Lower leg skin (tissue), 4 donors: ENCODE measurements around the gene MYO3B. TPM values are rescaled to one million over a fixed set of nuclear protein-coding genes. Genes with fewer than 3 reads are reported as not detected.

Source experiments
- DNase-seq, 2 donors: peaks; one replicate each; pipeline ENCODE4 v3.0.0-alpha.2; 2019; ENCODE audit warnings: low spot score in 2 of 2
- H3K4me3 ChIP-seq: fragments of 200-600 bp; sonication (generic); 2 replicates; pipeline ENCODE4 v1.5.1; 2017; ENCODE audit warnings: mild to moderate bottlenecking, low read depth; ENCODE audit not compliant: poor library complexity, severe bottlenecking
- CTCF ChIP-seq, 3 donors: fragments of 450-650 bp; IDR thresholded peaks; one replicate each; pipeline ENCODE4 v1.5.1; 2016; ENCODE audit warnings: antibody characterized with exemption in 3 of 3, mild to moderate bottlenecking in 3 of 3, moderate library complexity in 2 of 3
- POLR2A ChIP-seq, 2 donors: fragments of 450-650 bp; IDR thresholded peaks; one replicate each; pipeline ENCODE4 v1.6.1; 2016 to 2017; ENCODE audit warnings: antibody characterized with exemption in 2 of 2, mild to moderate bottlenecking in 1 of 2, moderate library complexity in 1 of 2
- WGBS, 2 donors: methylation state at CpG; one replicate each; pipeline ENCODE4 v1.1.5; 2018; 5-methylcytosine and 5-hydroxymethylcytosine counted together
- intact Hi-C: fragments of 100-400 bp; cut with DNase I; formaldehyde crosslinking; loops from one replicate; pipeline ENCODE4 v1.15.0; 2023; ENCODE audit warnings: low total_unique reads
- total RNA-seq, 4 donors: library from RNA; depleted of rRNA; stranded (reverse); fragments of >200 nt; gene quantifications; one replicate each; pipeline ENCODE4 v1.1.0, GENCODE V29; 2016

The MYO3B gene
- total RNA-seq, 4 donors from 2014 or later = 0.17 to 0.81 (median 0.66) TPM

DNA sequence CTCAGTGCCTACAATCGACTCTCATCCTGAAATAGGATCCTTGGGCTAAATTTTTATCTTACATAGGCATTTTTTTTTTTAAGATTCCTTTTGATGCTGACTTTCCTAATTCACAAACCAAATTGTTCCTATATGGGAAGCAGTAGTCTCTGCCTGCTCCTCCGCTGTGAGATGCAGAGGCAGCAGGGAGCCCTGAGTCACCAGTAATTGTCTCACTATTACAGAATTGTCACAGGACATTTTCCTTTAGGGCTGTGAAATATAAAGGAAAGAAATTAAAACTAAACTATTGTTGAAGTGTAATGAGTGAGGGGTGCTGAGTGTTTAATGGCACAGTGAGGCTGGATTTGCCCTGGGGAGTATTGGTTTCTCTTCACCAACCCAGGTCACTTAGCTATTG, 63.8 kb downstream of the MYO3B start:
- intact Hi-C loops = no loop called here
- WGBS, 2 donors = 70 to 78% methylated on average over 2 of the region's 2 CpGs

GRCh38 chr2:170243118-170243837, 65.3 kb downstream of the MYO3B start:
- H3K4me3 ChIP-seq = no peak overlapping the region
- no peak for DNase-seq
- no peak for TF ChIP-seq CTCF (IDR thresholded peaks at IDR 0.05)
- no peak for TF ChIP-seq POLR2A (IDR thresholded peaks at IDR 0.05)
- intact Hi-C loops = no loop called here
- 40 to 48% methylated on average over 2 of the region's 2 CpGs for WGBS, 2 donors

More for the DNA sequence above, 63.8 kb downstream of the MYO3B start:
- no peak for DNase-seq
- H3K4me3 ChIP-seq = no peak overlapping the region
- TF ChIP-seq POLR2A (IDR thresholded peaks at IDR 0.05) = no peak
- no peak for TF ChIP-seq CTCF (IDR thresholded peaks at IDR 0.05)

- TF ChIP-seq POLR2A (IDR thresholded peaks at IDR 0.05) (no peak), CTCF (IDR thresholded peaks at IDR 0.05) (no peak)
- intact Hi-C loops = no loop called here
- H3K4me3 ChIP-seq = no peak overlapping the region
- DNase-seq = no peak
- 84 to 87% methylated on average over 4 of the region's 4 CpGs for WGBS, 2 donors
Measured at GRCh38 chr2:170243898-170244297, 66.0 kb downstream of the MYO3B start.

GRCh38 chr2:170244555-170244954, 66.6 kb downstream of the MYO3B start:
- intact Hi-C loops = no loop called here
- TF ChIP-seq POLR2A (IDR thresholded peaks at IDR 0.05) (no peak), CTCF (IDR thresholded peaks at IDR 0.05) (no peak)
- WGBS, 2 donors = 86 to 87% methylated on average over 4 of the region's 4 CpGs
- H3K4me3 ChIP-seq = no peak overlapping the region
- no peak for DNase-seq

DNA sequence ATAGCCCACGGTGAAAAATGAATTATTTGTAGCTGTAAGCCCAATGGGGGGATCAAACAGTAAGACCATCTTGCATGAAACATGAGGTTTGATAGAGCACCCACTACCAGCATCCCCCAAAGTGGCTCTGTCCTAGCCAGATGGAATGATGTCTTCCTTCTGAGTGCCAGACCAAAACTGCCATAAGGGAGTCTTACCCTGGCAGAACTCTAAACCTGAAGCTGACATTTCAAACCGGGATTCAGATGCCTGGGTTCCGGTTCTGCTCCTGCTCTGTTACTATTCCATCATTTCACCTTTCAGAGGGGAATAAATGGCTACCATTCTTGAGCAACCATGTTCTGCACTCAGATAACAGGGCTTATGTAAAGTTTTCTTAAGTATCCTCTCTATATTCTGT, 67.4 kb downstream of the MYO3B start:
- intact Hi-C loops = no loop called here
- no peak overlapping the region for H3K4me3 ChIP-seq
- no peak for DNase-seq
- TF ChIP-seq POLR2A (IDR thresholded peaks at IDR 0.05) = no peak
- TF ChIP-seq CTCF (IDR thresholded peaks at IDR 0.05) = no peak
- 93 to 94% methylated on average over 3 of the region's 3 CpGs for WGBS, 2 donors

GRCh38 chr2:170247333-170247732, 69.4 kb downstream of the MYO3B start:
- no peak for DNase-seq
- no peak for TF ChIP-seq POLR2A (IDR thresholded peaks at IDR 0.05)
- no peak for TF ChIP-seq CTCF (IDR thresholded peaks at IDR 0.05)
- H3K4me3 ChIP-seq = no peak overlapping the region
- 93 to 100% methylated on average over 3 of the region's 3 CpGs for WGBS, 2 donors
- intact Hi-C loops = no loop called here
